NCI-H1436 treated with DMSO at 0.1 percent for 48 hours (cell line): ENCODE measurements around the gene LSG1.

Source experiments
- DNase-seq: peaks from one replicate; lab custom pipeline; 2025; lab: John Stamatoyannopoulos, UW

LSG1 gene

GRCh38 chr3:194686816-194687637, 15.0 kb upstream of the LSG1 start:
- no peak for DNase-seq

- no peak for DNase-seq
These were observed 14.4 kb upstream of the LSG1 start for GRCh38 chr3:194686414-194686815.

- DNase-seq, result peak; percentile 79
These were observed 13.9 kb upstream of the LSG1 start, which contains the start of gene FAM43A for GRCh38 chr3:194685718-194686413. Gene FAM43A (plus strand): TSS chr3:194685883. CDS start chr3:194686827, 944 bp downstream.

GRCh38 chr3:194685065-194685717, 13.2 kb upstream of the LSG1 start:
- no peak for DNase-seq

- no peak for DNase-seq
These were observed 11.4 kb upstream of the LSG1 start for GRCh38 chr3:194683380-194683779.

GRCh38 chr3:194682694-194683310, 10.8 kb upstream of the LSG1 start:
- peak; percentile 64 for DNase-seq

GRCh38 chr3:194682189-194682693, 10.2 kb upstream of the LSG1 start:
- DNase-seq, result no peak

GRCh38 chr3:194680888-194681615, 9.1 kb upstream of the LSG1 start:
- no peak for DNase-seq

- DNase-seq, result no peak
These were observed 4.5 kb upstream of the LSG1 start for GRCh38 chr3:194676471-194676870.

- no peak for DNase-seq
These were observed 3.7 kb upstream of the LSG1 start for GRCh38 chr3:194675680-194676079.

- DNase-seq, result no peak
These were observed 3.2 kb upstream of the LSG1 start for GRCh38 chr3:194675081-194675640.

GRCh38 chr3:194673761-194674160, 1.8 kb upstream of the LSG1 start:
- no peak for DNase-seq

GRCh38 chr3:194672876-194673275, 885 bp upstream of the LSG1 start:
- DNase-seq, result no peak

GRCh38 chr3:194671511-194671899, 486 bp downstream of the LSG1 start:
- no peak for DNase-seq

- DNase-seq, result no peak
These were observed 4.6 kb downstream of the LSG1 start for GRCh38 chr3:194667363-194667762.

- DNase-seq, result no peak
These were observed 7.1 kb downstream of the LSG1 start for GRCh38 chr3:194664857-194665256.

- DNase-seq, result no peak
These were observed 10.0 kb downstream of the LSG1 start for GRCh38 chr3:194661946-194662345.

GRCh38 chr3:194661374-194661773, 10.6 kb downstream of the LSG1 start:
- DNase-seq, result no peak

GRCh38 chr3:194659778-194660177, 12.2 kb downstream of the LSG1 start:
- DNase-seq, result no peak

GRCh38 chr3:194658477-194659242, 13.3 kb downstream of the LSG1 start:
- no peak for DNase-seq
